Nephron (organoid): ENCODE results near the gene BAD.
"Not testable (repeated sequence)": the region's sequence is repeated elsewhere in the genome, so short reads cannot be mapped to it uniquely, and the experiment has no call there.

ENCODE experiments used
- H3K27ac Mint-ChIP-seq, 3 experiments: 2 replicates each; pipeline ENCODE4 v1.8.0; 2020; ENCODE audit warnings: mixed read lengths in 3 of 3, mild to moderate bottlenecking in 2 of 3, moderate library complexity in 1 of 3
- H3K27me3 Mint-ChIP-seq: 2 replicates; pipeline ENCODE4 v1.8.0; 2021; ENCODE audit warnings: low read depth, mild to moderate bottlenecking, moderate library complexity, mixed read lengths
- H3K36me3 Mint-ChIP-seq: 2 replicates; pipeline ENCODE4 v1.8.0; 2020; ENCODE audit warnings: low read depth, mixed read lengths
- H3K4me1 Mint-ChIP-seq: 2 replicates; pipeline ENCODE4 v1.8.0; 2020; ENCODE audit warnings: mixed read lengths
- H3K4me3 Mint-ChIP-seq, 3 experiments: 2 replicates each; pipeline ENCODE4 v1.8.0; 2020; ENCODE audit warnings: mild to moderate bottlenecking in 3 of 3, mixed read lengths in 3 of 3, moderate library complexity in 2 of 3
- H3K9me3 Mint-ChIP-seq: 2 replicates; pipeline ENCODE4 v1.8.0; 2020; ENCODE audit warnings: mixed read lengths
- CTCF ChIP-seq, 3 experiments: fragments of 200-600 bp; sonication (generic); IDR thresholded peaks; one replicate each; pipeline ENCODE4 v1.5.0; 2021; ENCODE audit warnings: antibody characterized with exemption in 3 of 3; ENCODE audit not compliant: unreplicated experiment in 3 of 3

BAD gene

GRCh38 chr11:64246871-64247728, 37.4 kb downstream of the BAD start, which contains the start of gene PPP1R14B:
TSS of gene PPP1R14B (minus strand) at chr11:64246943. CDS start at chr11:64246673, 270 bp downstream.
- Mint-ChIP-seq H3K27me3 (no peaks in the 10 kb centered on the region), H3K36me3 (peaks cover 6% of the 10 kb centered on the region), H3K4me1 (peaks cover 27% of the 10 kb centered on the region), H3K27ac (peak within 1 kb of the TSS; percentile 94 to 95 (median 94)), H3K9me3 (no peaks in the 10 kb centered on the region), H3K4me3 (peak within 1 kb of the TSS; percentile 91 to 96 (median 93))
- peak in 1 of 3 experiments; percentile 9 for TF ChIP-seq CTCF (IDR thresholded peaks at IDR 0.05; ENCODE audit: unreplicated experiment in 3 of 3)

GRCh38 chr11:64246621-64246870, 37.9 kb downstream of the BAD start:
- not testable (repeated sequence) for H3K9me3 Mint-ChIP-seq, H3K36me3 Mint-ChIP-seq, H3K27me3 Mint-ChIP-seq
- H3K4me1 Mint-ChIP-seq = peaks cover 27% of the 10 kb centered on the region
- H3K27ac Mint-ChIP-seq = peak overlapping the region in 2 of 3 experiments; percentile 90 to 94
- H3K4me3 Mint-ChIP-seq = peak overlapping the region; percentile 88 to 93 (median 90)

GRCh38 chr11:64245797-64246620, 38.5 kb downstream of the BAD start:
- no peaks in the 10 kb centered on the region for H3K9me3 Mint-ChIP-seq

GRCh38 chr11:64245401-64245796, 39.1 kb downstream of the BAD start:
- Mint-ChIP-seq H3K27ac (peak overlapping the region; percentile 76 to 88 (median 86)), H3K27me3 (no peaks in the 10 kb centered on the region), H3K4me1 (peaks cover 32% of the 10 kb centered on the region), H3K4me3 (peak overlapping the region; percentile 90 to 96 (median 91)), H3K36me3 (peaks cover 6% of the 10 kb centered on the region), H3K9me3 (no peaks in the 10 kb centered on the region)
- TF ChIP-seq CTCF (IDR thresholded peaks at IDR 0.05; ENCODE audit: unreplicated experiment in 3 of 3) = no peak

More at GRCh38 chr11:64245797-64246620, 38.5 kb downstream of the BAD start:
- TF ChIP-seq CTCF (IDR thresholded peaks at IDR 0.05; ENCODE audit: unreplicated experiment in 3 of 3) = no peak
- no peaks in the 10 kb centered on the region for H3K27me3 Mint-ChIP-seq
- H3K4me1 Mint-ChIP-seq = peaks cover 27% of the 10 kb centered on the region
- peaks cover 6% of the 10 kb centered on the region for H3K36me3 Mint-ChIP-seq
- peak overlapping the region; percentile 90 to 96 (median 91) for H3K4me3 Mint-ChIP-seq
- H3K27ac Mint-ChIP-seq = peak overlapping the region; percentile 76 to 88 (median 86)

- H3K9me3 Mint-ChIP-seq = no peaks in the 10 kb centered on the region
Measured at GRCh38 chr11:64244966-64245365, 39.5 kb downstream of the BAD start.

More at GRCh38 chr11:64244966-64245365, 39.5 kb downstream of the BAD start:
- H3K36me3 Mint-ChIP-seq = peaks cover 6% of the 10 kb centered on the region
- peaks cover 34% of the 10 kb centered on the region for H3K4me1 Mint-ChIP-seq
- H3K27ac Mint-ChIP-seq = peak overlapping the region in 1 of 3 experiments; percentile 88
- H3K4me3 Mint-ChIP-seq = peak overlapping the region; percentile 90 to 96 (median 91)
- no peak for TF ChIP-seq CTCF (IDR thresholded peaks at IDR 0.05; ENCODE audit: unreplicated experiment in 3 of 3)
- H3K27me3 Mint-ChIP-seq = no peaks in the 10 kb centered on the region
